MM.1S (cell line): ENCODE data around the gene RAB3D.

ENCODE experiments used
- CTCF ChIP-seq: fragments of 300-600 bp; sonication (generic); IDR thresholded peaks from 2 replicates; pipeline ENCODE4 v1.5.1; 2016; ENCODE audit warnings: antibody characterized with exemption, low read length, mixed read lengths
- EZH2 ChIP-seq: fragments of 300-600 bp; sonication (generic); optimal IDR thresholded peaks from 2 replicates; pipeline ENCODE3; 2017; ENCODE audit warnings: low read depth, mild to moderate bottlenecking, antibody characterized with exemption, low read length, mixed read lengths

GRCh38 chr19:11373885-11374432 lies 34.5 kb upstream of the RAB3D start:
- TF ChIP-seq CTCF (no peak), EZH2 (no peak)
